ENCODE results near the gene GDA. TPM values are rescaled to one million over a fixed set of nuclear protein-coding genes. Genes with fewer than 3 reads are reported as not detected.

The GDA gene
- total RNA-seq, 1 experiment from 2014 or later = 3.6 TPM

- H4K91ac ChIP-seq (ENCODE audit: insufficient read length, low read depth, low read length) = no peak overlapping the region
- no peaks in the 10 kb centered on the region for H4K20me1 ChIP-seq (ENCODE audit: control insufficient read depth, insufficient read depth, insufficient read length)
- DNase-seq = no peak
- H3K4me3 Mint-ChIP-seq = no peak overlapping the region
- H3K9ac ChIP-seq (ENCODE audit: extremely low read depth, insufficient read length, low read length) = no peak overlapping the region
- H2AK5ac ChIP-seq (ENCODE audit: insufficient read length, low read length) = no peak overlapping the region
- H2BK5ac ChIP-seq (ENCODE audit: insufficient read length, low read length) = no peak overlapping the region
- WGBS (ENCODE audit: extremely low coverage, insufficient read length, low lambda C conversion rate) = no CpG with 5 or more reads among the region's 3 CpGs
- no peak overlapping the region for H4K5ac ChIP-seq (ENCODE audit: insufficient read length, low read depth, low read length)
- peaks cover 0 to 2% of the 10 kb centered on the region in 2 experiments; a peak in 3 of 5 replicates for H3K9me3 Mint-ChIP-seq
- no peaks in the 10 kb centered on the region for H3K9me3 ChIP-seq (ENCODE audit: control insufficient read depth, low read depth, low read length)
- H3K23ac ChIP-seq (ENCODE audit: insufficient read length, low read depth, low read length) = no peak overlapping the region
- no peak overlapping the region for H3K27ac Mint-ChIP-seq
- no peaks in the 10 kb centered on the region for H3K27me3 ChIP-seq (ENCODE audit: insufficient read depth, low read length)
- no peak overlapping the region for H3T11ph ChIP-seq (ENCODE audit: low read length)
- no peaks in the 10 kb centered on the region for H3K23me2 ChIP-seq (ENCODE audit: insufficient read length, low read depth, low read length, poor library complexity, severe bottlenecking)
- peaks cover 0 to 4% (median 0%) of the 10 kb centered on the region in 3 experiments; a peak in 1 of 7 replicates for H3K36me3 Mint-ChIP-seq (ENCODE audit: insufficient read depth in 1 of 3, low read depth in 3 of 3)
- H2AFZ ChIP-seq (ENCODE audit: low read length) = no peak overlapping the region
- H2BK20ac ChIP-seq (ENCODE audit: low read depth, low read length, poor library complexity, severe bottlenecking) = no peak overlapping the region
- H3K4me2 ChIP-seq (ENCODE audit: insufficient read depth, insufficient read length, low read length) = no peak overlapping the region
- H3K79me1 ChIP-seq (ENCODE audit: insufficient read depth, low read depth, low read length, poor library complexity, severe bottlenecking) = no peaks in the 10 kb centered on the region
- no peak for TF ChIP-seq CTCF (conservative IDR thresholded peaks at IDR 0.05)
- no peaks in the 10 kb centered on the region for H3K4me1 ChIP-seq (ENCODE audit: insufficient read depth, low read length)
- no peak overlapping the region for H3K27ac ChIP-seq (ENCODE audit: insufficient read length, low read depth, low read length)
- no peak overlapping the region for H3K18ac ChIP-seq (ENCODE audit: insufficient read length, low read depth, low read length)
- no peaks in the 10 kb centered on the region for H3K27me3 Mint-ChIP-seq (ENCODE audit: low read depth)
- H3K4ac ChIP-seq (ENCODE audit: low read depth, low read length) = no peak overlapping the region
- H2BK120ac ChIP-seq (ENCODE audit: low read depth, low read length, poor library complexity, severe bottlenecking) = no peak overlapping the region
- H3K79me2 ChIP-seq (ENCODE audit: insufficient read depth, low read length) = no peaks in the 10 kb centered on the region
- H2BK12ac ChIP-seq (ENCODE audit: insufficient read length, low read depth, low read length) = no peak overlapping the region
- H3K14ac ChIP-seq (ENCODE audit: insufficient read depth, low read length) = no peak overlapping the region
- H3K4me1 Mint-ChIP-seq = no peaks in the 10 kb centered on the region
- no peak overlapping the region for H4K8ac ChIP-seq (replicated peaks; ENCODE audit: insufficient read length, low read depth, low read length)
- H2BK15ac ChIP-seq (ENCODE audit: low read depth, low read length) = no peak overlapping the region
- no peak overlapping the region for H3K56ac ChIP-seq (ENCODE audit: insufficient read length, low read depth, low read length)
Observed at GRCh38 chr9:72158680-72159079, 9.4 kb downstream of the GDA start.

Measured in H9 (cell line).